ENCODE results near the gene CRYAB.

DNA sequence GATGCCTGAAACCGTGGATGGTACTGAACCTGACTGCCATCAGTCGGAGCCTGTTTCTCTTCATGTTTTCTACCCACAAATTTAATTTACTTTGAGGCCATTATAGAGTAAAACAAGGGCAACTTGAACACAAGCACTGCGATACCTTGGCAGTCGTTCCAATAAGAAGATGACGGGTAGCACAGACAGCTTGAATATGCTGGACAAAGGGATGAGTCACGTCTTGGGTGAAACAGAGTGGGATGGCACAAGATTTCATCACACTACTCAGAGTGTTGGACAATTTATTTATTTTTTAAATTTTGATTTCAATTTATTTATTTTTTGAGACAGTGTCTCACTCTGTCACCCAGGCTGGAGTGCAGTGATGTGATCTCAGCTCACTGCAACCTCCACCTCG, 31.3 kb upstream of the CRYAB start:
- TF ChIP-seq CTCF (IDR thresholded peaks at IDR 0.05 in 4 of 5, conservative IDR thresholded peaks at IDR 0.05 in 1 of 5) (no peak), POLR2A (IDR thresholded peaks at IDR 0.05) (no peak)

All from gastrocnemius medialis (tissue), 4 donors.